Activated CD8-positive, alpha-beta memory T cell treated with anti-CD3 and anti-CD28 coated beads, Interleukin-2, amount 50 U/mL, for 24 hours (primary cell): ENCODE data around the gene C15orf39.

Source experiments
- DNase-seq: peaks from one replicate; pipeline ENCODE4 v3.0.0-alpha.2; 2020; ENCODE audit errors: extremely low read depth

The C15orf39 gene

GRCh38 chr15:75197062-75197630 is 4.5 kb upstream of the C15orf39 start:
- DNase-seq, result no peak

GRCh38 chr15:75198560-75199356 is 2.9 kb upstream of the C15orf39 start:
- DNase-seq, result no peak

DNA sequence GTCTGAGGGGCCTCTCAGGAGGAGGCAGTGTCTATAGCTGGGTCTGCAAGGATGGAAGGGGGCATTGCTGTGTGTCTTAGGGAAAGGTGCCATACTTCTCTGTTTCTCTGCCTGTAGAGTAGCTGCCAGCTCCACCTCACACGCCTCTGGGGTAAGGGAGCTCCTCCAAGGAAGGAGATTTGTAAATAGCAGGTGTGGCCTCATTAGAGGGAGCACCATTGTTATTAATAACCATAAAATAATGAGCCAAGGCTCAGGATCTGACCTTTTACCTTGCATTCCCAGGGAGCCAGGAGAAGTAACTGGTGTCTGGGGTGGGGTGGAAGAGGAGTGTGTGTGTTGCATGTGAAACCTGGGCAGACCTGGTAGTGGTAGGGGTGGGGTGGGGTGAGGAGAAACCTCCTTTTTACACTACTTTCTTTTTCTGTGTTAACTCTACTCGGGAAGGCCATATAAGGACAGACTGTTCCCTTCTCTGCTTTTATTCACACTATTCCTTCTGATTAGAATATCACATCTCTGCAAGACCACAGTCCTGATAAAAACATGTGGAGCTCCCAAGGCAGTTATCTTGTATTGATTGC is 2.2 kb upstream of the C15orf39 start:
- no peak for DNase-seq

GRCh38 chr15:75200391-75200764 is 1.3 kb upstream of the C15orf39 start:
- no peak for DNase-seq

DNA sequence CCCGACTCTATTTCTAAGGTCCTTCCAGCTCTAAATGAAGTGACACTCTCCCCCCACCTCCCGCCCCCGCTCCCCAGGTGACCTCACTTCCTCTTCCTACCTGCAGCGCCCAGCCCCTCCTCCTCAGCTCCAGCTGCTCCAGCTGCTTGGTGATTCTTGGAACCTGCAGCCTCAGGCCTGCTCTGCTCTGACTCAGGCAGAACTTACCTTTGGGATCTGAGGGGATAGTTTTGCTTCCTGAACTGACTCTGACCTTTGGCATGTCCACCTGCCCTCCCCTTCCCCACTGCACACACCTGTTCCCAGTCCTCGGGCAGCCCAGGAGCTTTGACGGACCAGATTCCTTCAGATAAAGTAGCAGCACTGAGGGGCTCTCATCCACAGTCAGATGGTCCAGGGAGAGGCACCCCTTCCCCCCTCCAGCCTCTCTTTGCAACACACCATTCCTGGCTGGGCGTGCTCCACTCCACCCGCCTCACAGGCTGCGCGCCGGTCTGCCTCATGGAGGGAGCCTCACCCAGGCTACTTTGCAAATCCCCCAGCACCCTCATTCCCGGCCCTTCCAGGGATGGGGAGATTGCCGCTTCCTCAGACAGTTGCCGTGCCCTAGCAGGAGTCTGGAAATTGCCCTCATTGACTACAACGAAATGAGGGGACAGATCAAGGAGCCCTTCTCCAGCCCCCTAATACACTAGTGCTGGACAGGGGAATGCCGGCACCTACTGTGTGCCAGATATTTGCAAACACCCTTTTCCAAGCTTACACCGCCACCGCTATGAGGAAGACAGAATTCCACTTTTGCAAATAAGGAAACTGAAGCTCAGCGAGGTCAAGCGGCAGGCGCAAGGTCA is 692 bp upstream of the C15orf39 start:
- DNase-seq, result no peak

DNA sequence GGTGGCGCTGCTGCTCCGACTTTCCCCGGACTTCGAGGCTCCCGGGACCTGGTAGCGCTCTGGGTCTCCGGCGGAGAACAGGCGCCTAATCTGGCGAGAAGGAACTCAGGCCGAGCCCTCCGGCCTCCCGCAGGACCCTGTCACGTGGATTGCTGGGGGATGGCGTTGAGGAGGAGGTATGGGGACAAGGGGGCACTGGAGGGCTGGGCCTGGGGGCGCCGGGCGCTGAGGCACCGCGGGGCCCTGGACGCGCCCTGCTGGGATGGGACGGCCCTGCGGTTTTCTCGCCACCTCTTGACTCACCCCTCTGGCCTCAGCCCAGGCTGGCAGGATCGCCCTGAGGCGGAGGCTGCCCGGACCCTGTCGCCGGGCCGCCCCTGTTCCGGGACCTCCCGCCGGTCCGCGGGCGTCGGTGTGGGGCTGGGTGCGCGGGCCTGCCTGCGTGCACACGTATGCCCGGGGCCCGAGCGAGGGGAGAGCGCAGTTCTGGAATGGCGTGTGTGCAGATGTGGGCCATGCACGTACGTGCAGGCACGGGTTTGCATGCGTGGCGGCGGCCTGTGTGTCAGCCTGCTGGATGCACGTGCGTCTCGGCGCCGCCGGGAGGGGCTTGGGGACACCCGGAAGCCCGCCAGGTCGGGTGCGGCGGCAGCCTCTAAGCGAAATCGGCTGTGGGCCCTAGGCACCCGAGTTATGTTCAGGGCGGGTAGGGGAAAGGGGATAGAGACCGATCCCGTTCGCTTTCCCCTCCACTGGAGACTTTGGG is 752 bp downstream of the C15orf39 start:
- DNase-seq, result peak; percentile 50

- DNase-seq, result no peak
Observed at GRCh38 chr15:75203017-75203907, 1.6 kb downstream of the C15orf39 start.

DNA sequence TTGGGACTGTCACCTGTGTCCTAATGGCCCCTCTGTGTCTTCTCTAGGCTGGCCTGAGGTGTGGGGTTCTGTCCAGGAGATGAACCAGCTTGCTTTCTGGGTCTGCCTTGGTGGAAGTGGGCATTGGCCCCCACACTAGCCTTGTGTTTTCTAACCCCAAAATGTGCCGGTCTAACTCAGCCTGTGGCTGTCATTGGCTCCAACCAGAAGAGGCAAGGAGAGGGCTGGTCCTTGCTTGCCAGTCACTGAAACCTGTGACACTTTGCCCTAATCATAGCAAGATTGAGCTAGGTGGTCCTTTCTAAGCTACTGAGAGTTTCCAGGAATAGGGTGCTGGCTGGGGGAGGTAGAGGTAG is 2.2 kb downstream of the C15orf39 start:
- no peak for DNase-seq

DNA sequence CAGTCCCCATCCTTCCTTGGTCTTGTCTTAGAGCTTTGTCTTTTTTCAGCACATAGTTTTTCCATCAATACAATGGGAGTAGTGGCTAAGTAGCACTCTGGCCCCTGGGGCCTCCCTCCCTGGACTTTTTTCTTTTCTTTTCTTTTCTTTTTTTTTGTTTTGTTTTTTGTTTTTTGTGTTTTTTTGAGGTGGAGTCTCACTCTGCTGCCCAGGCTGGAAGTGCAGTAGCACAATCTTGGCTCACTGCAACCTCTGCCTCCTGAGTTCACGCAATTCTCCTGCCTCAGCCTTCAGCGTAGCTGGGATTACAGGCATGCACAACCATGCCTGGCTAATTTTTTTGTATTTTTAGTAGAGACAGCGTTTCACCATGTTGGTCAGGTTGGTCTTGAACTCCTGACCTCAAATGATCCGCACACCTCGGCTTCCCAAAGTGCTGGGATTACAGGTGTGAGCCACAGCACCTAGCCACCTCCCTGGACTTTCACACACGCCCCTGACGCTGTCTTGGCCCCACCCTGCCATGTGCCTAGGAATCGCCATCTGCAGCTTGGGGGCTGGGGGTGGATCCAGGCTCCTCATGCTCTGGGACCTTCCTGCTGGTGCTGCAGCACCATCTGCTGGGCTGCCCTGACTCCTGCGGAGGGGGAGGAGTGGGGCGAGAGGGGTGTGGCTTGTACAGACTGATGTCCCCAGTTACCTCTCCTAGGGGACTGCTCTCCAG is 2.8 kb downstream of the C15orf39 start:
- peak; percentile 61 for DNase-seq

DNA sequence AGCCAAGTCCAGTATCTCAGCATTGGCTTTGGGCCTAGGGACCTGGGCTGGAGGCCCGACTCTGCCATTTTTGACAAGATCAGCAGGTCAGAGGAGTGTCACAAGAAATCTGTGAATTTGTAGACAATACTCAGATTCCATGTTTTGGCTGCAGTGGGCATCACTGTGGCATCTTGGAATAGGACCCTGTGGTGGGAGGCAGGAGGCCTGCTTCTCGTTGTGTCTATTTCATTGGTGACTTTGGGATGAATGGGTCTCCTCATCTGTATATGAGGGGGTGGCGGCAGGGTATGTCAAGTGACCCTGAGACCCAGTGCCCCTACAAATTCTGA is 3.3 kb downstream of the C15orf39 start:
- DNase-seq, result no peak

DNA sequence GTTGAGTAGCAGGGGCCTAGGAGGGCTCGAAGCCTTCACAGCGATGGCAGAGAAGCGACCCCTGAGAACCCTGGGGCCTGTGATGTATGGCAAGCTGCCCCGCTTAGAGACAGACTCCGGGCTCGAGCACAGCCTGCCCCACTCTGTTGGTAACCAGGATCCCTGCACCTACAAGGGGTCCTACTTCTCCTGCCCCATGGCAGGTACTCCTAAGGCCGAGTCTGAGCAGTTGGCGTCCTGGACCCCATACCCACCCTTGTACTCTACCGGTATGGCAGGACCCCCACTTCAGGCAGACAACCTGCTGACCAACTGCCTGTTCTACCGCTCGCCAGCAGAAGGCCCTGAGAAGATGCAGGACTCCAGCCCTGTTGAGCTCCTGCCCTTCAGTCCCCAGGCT is 4.3 kb downstream of the C15orf39 start:
- no peak for DNase-seq

GRCh38 chr15:75206803-75207617 is 5.3 kb downstream of the C15orf39 start:
- DNase-seq, result no peak

DNA sequence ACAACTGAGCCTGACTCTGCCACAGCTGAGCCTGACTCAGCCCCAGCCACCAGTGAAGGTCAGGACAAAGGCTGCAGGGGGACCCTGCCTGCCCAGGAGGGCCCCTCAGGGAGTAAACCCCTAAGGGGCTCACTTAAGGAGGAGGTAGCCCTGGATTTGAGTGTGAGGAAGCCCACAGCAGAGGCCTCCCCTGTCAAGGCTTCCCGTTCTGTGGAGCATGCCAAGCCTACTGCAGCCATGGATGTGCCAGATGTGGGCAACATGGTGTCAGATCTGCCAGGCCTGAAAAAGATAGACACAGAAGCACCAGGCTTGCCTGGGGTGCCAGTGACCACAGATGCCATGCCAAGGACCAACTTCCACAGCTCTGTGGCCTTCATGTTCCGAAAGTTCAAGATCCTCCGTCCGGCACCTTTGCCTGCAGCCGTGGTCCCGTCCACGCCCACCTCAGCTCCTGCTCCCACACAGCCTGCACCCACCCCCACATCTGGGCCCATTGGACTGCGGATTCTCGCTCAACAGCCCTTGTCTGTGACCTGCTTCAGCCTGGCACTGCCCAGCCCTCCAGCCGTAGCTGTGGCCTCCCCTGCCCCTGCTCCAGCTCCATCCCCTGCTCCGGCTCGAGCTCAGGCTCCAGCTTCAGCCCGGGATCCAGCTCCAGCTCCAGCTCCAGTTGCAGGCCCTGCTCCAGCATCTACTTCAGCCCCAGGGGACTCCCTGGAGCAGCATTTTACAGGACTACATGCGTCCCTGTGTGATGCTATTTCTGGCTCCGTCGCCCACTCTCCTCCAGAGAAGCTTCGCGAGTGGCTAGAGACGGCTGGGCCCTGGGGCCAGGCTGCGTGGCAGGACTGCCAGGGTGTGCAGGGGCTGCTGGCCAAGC is 6.2 kb downstream of the C15orf39 start:
- DNase-seq, result no peak

DNA sequence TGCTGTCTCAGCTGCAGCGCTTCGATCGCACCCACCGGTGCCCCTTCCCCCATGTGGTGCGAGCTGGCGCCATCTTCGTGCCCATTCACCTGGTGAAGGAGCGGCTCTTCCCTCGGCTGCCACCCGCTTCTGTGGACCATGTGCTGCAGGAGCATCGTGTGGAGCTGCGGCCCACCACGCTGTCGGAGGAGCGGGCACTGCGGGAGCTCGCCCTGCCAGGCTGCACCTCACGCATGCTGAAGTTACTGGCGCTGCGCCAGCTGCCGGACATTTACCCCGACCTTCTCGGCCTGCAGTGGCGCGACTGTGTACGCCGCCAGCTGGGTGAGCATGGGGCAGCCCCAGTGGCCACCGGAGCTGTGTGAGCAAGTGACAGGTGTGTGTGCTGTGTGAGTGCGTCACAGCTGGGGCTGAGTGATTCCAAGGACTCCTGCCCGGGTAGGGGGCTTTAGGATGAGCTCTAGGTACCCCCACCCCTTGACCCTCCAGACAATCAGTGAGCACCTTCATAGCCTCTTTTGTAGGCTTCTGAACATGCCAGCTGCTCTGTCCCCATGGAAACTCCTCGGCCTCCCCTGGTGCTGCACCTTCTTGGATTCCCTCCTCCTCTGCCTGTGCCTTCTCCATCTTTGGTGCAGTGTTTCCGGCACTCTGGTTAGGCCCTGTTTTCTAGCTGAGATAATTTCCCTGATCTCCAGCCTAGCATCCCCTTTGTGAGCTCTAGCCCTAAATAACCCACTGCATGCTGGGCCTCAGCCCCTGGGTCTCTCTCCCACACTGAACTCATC is 7.0 kb downstream of the C15orf39 start:
- DNase-seq, result no peak

- no peak for DNase-seq
Observed at GRCh38 chr15:75209289-75209676, 7.6 kb downstream of the C15orf39 start.

GRCh38 chr15:75210811-75211230 is 9.1 kb downstream of the C15orf39 start:
- DNase-seq, result no peak

- no peak for DNase-seq
Observed at GRCh38 chr15:75211436-75212199, 9.9 kb downstream of the C15orf39 start.
